GM18517 (cell line): Measurements from ENCODE around the gene RALGPS1.

Experiments
- ATAC-seq: cut with Tn5 transposase; IDR thresholded peaks from one replicate; pipeline ENCODE4 v1.9.1; 2021; ENCODE audit warnings: mild to moderate bottlenecking, moderate library complexity; ENCODE audit not compliant: unreplicated experiment

Gene RALGPS1

DNA sequence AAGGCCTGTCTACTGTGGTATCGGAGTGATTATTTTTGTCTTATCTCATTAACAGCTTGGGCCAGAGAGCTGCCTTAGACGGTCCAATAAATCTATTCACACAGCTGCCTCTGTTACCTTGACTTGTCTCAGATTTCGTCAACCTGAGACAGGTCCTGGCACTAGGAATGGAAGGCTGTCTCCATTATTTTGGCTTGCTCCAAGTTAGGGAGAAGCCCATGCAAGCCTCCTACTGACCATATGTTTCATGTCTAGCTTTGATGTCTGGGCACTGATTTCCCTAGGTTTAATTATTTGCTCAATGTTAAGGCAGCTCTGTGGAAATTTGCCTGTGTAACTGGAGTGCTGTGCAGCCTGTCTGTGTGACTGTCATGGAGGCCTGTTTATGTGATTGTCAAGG lies 12.4 kb upstream of the RALGPS1 start:
- ATAC-seq: no peak

DNA sequence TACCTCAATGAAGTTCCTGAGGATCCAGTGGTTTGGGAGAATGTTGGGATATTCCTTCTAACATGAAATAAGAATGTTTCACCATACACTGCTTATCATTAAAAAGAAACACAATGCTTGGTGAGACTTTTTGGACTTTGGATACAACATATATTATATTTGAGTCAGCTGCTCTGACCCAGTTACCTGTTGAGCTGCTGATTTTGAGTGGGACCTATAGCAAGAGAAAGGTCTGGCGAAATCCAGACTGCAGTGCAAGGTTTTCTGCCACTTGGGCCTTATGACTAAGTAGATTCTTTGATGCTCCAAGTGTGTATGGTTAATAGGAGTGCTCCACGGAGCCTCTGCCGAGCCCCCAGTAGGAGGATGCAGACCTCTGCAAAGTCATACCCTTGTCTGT lies 10.0 kb upstream of the RALGPS1 start:
- ATAC-seq: no peak

DNA sequence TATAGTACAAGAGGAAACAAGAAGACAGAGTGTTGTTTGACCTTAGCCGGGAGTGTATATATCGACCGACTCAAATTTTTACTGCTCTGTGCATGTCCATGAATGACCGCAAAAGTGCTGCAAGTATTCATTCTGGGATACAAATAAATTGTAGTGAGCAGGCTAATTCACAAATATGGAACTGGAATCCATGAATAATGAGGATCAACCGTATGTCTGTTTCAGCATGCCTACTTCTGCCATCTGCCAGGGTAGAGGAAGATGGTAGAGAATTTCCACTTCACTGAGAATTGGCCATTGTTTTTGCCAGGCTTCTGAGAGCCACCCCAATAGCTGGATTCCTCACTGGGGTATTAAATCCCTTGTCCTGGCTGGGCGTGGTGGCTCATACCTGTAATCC lies 8.5 kb upstream of the RALGPS1 start:
- ATAC-seq: no peak

DNA sequence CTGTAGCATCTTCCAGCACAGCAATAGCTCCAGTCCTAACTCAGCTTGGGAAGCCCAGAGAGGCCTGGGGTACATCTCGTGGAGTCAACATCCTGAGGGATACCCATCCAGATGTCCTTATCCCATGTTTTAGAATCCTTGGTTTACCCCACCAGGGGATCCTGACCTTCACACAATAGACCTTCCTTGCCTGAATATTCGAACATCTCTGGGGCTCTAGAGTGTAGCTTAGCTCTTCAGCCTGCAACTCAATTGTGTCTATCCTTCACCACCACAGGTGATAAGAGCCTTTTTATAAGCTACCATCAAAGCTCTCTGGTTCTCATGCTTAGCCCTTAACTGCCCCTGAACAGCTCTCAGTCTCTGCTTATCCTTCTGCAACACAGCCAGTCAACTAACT lies 7.5 kb upstream of the RALGPS1 start:
- ATAC-seq: no peak

DNA sequence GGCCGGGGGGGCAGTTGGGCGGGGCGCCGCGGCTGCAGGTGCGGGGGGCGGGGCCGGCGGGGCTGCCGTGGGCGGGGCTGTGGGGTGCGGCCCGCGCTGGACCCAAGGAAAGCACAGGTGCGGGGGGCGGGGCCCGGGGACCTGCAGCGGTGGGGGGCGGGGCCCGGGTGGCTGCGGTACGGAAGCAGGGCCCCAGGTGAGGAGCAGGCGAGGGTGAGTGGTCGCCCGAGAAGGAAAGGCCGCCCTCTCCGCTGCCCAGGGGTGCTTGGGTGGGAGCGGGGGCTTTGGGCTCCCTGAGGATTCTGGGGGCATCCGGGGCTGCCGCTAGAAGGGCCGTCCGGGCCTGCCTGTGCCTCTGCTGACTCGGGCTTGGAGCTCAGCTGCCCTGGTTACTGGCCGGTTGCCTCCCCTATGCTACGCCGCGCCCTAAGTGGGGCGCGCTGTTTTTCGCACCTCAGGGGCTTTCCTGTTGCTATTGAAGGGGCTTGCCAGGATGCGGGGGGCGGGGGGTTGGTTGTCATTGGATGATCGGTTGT lies 767 bp downstream of the RALGPS1 start:
- ATAC-seq: no peak

DNA sequence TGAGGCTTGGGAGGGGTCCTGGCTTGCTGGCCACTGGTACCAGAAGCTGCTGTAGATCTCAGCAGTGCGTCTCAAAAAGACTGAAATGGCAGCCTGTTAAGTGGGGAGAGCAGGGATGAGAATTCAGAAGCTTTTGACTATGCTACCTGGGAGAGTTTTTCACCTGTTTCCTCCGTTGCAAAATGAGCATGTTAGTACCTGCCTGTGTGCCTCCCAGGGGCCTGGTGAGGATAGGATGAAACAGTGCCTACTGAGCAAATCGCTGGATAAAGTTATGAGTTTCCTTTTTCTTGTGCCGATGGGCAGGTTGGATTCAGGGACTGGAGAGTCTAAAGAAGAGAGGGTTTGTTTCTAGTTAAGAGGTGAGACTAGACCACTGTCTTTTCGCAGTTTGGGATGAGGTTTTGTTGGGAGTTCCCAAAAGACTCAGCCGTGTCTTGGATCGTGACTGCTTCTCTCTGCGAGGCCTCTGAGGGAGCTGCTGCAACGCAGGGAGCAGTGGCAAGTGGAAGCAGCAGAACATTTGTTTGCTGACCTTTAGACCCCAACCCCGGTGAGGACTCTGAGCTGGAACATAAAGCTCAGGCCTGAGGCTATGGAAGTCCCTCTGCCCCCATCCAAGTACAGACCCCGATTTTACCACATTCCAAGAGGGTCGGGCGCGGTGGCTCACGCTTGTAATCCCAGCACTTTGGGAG lies 1.4 kb downstream of the RALGPS1 start:
- no peak for ATAC-seq

DNA sequence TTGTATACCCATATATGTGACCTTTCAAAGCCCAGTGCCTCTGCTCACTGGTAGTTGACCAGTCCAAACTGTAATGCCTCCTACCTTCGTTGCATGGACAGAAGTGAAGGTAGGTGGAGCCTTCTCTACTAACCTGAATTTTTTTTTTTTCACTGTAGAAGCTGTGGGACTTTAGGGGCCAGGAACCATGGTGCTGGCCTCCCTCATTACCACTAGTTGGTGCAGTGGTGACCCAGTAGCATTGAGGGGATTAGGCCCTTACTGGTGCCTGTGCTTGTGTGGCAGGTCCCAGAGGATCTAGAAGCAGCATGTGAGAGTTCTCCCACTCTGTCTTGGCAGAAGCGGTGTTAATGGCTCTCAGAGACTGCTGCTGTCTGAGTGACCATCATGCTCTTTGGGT lies 2.3 kb downstream of the RALGPS1 start:
- ATAC-seq: no peak

DNA sequence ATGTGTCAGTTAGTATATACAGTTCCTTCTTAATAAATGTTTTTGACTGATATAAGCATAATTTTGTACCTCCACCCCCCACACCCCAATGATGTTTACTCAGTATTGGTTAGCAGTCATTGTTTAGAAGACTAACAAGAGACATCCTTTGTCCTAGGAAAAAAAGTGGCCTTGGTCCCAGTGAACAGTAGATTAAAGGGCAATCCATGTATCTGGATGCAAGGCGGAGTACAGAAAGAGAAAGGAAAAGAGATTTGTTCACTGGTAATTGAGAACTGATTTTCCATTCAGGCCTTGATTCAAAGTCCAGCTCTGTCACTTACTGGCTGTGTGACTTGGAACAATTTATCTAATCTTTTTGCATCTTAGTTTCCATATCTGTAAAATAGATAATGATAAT lies 4.6 kb downstream of the RALGPS1 start:
- ATAC-seq: no peak

DNA sequence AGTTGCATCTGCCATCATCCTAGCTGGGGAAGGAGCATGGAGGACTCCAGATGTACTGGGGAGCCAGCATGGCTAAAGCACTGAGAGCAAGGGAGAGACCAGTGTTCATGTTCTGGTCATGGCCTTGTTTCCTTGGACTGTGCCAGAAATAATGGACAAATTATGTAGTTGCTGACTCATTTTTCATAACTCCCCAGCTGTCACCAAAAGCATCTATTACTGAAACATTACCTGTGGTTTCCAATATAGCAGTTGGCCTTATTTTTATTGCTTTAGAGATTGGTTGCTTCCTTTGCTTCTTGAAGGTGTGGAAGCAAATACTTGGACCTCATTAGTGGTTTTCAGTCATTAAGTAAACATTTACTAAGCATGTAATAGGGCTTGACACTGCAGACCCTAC lies 11.3 kb downstream of the RALGPS1 start:
- ATAC-seq: no peak

DNA sequence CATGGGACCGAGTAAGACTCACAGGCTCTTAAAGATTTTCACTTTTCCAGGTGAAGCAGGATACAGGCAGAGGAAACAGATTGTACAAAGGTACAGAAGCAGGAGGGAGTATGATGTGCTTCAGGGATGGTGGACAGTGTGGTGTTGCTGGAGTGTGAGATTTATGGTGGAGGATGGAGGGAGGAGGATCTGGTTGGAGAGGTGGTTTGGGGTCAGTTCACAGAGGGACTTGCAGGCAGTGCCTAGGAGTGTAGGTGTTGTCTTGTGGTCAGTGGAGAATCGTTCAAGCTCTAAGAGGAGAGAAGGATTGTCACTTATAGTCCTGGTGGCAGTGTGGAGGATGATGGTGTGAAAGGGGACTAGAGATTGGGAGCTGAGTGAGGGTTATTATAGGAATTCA lies 11.8 kb downstream of the RALGPS1 start:
- no peak for ATAC-seq

DNA sequence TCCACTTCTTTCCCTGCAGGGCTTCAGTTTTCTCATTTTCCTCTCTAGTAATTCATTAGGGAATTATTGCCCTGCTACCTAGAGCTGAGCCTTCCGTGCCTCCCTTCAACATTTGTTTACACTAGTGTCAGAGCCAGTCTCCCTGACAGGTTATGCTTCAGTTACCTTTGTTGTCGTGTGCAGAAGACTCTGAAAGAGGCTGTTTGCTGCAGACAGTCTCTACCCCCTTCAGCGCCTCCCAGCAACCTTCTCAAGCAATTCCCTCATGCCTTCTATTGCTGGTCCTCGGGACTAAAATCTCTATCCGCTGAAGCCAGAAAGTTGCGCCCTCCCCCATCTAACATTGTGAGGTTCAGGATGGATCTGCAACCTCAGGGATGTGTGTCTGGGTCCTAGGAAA lies 12.8 kb downstream of the RALGPS1 start:
- no peak for ATAC-seq

DNA sequence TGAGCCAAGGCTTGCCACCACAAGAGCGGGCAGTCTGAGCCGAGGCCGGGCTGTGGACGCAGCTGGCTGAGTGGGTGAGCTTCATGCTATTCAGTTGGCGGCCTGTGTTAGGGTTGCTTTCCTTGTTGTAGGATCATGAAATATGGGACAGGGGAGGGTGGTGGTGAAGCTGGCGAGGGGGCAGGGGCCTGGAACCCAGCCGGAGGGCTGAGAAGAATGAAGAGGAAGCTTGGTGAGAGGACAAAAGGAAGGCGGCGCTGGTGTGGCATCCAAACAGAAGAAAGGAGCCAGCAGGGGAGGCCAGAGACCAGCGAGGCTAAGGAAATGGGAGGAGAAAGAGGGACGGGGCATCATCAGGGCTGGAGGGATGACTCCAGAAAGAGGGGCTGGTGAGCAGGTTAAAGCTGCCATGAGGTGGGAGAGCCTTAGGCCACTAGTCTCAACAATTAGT lies 18.3 kb downstream of the RALGPS1 start:
- no peak for ATAC-seq

DNA sequence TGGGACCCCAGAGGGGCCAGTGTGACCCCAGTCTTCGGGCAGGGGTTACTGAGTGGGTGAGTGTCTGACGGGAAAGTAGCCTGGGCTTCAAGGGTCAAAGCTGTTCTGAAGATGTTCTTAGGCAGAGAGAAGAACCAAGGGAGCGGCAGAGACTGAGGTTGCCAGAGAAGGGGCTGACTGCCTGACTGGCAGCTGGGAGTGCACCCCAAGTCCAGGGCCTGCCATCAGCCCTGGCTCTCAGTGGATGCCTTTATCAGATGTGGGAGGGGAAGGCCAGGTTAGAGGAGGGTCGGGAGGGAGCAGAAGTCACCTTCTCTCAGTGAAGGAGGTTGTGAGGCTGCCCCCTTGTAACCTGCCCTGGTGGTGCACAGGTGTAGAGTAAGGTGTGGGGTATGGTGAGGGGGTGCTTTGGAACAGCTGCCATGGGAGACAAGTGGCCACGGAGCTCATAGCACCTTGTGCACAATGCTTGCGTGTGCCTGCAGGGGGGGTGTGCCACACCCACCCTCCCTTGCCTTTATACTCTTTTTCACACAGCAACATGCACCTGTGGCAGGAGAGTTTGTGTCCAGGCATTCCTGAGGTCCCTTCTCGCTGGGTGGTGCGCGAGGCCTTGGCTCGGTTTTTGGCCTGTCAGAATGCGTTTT lies 18.9 kb downstream of the RALGPS1 start:
- no peak for ATAC-seq

DNA sequence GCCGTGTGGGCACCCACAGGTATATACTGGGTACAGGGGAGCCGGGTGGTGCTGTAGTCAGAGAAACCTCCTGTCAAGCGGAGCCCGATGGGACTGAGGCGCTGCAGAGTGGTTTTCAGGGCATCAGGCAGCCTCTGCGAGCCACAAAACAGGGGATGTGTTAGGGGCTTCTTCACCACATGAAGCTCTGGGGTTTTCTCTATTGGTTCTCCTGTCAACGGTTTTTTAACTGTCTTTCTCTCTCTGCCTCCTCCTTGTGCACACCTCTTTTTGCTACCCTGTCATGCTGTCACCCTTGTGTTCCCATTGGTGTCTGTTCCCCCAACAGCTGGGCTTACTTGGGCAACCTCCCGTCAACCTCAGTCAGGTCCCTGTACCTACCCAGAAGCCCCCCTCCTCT lies 19.9 kb downstream of the RALGPS1 start:
- no peak for ATAC-seq

DNA sequence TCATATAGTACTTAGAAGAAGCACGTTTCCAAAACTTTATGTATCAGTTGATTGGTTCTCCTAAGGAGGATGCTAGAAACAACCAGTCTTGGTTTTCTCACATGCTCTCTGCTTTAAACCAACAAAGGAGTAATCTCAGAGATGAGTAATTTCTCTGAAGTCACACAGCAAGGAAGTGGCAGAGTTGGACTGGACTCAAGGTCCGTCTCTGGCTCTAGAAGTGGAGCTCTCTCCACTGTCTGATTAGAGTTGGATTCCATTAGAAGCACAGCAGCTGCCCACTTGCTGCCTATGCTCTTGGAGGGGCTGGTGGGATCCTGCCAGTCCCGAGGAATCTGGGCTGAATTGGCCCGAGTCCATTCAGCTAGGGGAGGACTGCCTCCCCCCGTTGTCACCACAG lies 21.0 kb downstream of the RALGPS1 start:
- ATAC-seq: no peak

DNA sequence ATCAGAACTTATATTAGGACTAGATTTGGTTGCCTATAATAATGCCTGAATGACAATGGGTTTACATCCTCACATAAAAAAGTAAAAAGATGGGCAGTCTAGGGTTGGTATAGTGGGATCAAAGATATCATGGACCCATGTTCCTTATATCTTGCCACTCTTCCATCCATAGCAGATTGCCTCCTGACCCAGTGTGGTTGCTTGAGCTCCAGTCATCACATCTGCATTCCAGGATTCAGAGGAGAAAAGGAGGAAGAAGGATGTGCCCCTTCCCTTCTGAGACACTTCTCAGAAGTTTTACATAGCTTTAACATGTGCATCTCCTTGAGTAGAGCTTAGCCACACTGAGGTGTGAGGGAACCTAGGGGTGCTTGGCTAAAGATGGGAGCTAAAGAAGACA lies 22.9 kb downstream of the RALGPS1 start:
- ATAC-seq: no peak

DNA sequence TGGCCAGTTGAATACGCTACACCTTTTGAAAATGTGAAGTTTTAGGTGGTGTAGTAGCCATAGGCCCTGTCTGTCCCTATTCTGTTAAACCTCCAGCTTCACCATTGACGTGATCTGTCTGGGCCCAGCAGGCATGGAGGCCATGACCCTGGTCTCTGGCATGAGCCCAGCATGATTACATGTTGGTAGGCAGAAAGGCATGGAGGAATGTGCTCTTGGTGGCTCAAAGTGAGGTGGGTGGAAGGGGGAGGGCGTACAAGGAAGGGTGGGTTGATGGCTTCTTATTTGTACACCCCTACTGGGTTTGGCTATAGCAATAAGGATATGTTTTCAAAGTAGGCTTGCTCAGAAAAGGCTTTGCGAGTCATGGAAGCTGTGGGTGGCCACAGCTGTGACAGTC lies 23.7 kb downstream of the RALGPS1 start:
- no peak for ATAC-seq

DNA sequence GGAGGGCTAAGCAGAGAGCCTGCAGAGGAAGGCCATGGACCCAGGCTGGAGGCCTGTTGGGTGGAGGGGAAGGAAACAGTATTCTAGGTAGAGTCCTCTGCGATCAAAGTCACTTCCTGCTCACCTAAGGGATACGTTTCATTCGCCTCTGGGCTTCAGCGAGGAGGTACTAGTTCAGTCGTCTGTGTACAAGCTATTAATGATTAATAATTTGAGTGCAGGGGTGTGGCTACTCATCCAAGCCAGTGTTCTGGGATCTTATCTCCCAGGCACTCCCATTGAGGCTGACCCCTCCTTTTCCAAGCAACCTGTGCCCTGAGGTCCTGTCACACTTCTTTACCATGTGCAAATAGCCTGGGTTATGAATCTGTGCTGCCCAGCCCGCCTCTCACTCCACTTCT lies 25.2 kb downstream of the RALGPS1 start:
- ATAC-seq: no peak

DNA sequence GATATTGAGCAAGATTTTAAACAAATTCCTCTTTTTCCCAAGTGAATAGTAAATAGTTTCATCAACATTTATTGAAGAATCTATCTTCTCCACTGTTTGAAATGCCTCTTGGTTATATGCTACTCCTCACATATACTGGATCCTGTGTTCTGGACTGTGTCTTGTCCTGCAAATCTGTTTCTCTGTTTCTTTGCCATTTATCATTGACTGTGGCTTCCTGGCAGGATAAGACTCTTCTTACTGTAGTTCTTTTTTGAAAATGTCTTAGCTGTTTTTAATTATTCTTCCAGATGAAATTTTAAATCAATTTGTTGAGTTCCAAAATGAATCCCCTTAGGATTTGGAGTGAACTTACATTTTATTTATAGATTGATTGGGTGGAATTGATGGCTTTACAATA lies 27.8 kb downstream of the RALGPS1 start:
- ATAC-seq: no peak

DNA sequence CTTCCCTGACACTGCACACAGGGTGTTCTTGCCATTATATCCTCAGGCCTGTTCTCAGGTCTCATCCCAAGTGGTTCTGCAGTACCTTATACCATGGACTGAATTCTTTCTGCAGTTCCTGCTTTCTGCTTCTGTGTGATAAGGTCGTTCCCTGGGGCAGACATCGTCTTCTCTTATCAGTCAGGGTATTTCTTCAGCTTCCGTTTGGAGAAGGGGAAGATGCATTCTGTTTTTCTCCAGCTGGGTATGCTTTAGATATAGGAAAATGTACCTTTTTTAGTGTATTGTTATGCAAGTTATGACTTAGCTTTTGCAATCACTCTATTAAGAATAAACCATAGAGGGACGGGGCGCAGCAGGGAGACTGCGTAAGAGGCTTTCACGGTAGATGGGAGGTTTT lies 31.1 kb downstream of the RALGPS1 start:
- no peak for ATAC-seq

DNA sequence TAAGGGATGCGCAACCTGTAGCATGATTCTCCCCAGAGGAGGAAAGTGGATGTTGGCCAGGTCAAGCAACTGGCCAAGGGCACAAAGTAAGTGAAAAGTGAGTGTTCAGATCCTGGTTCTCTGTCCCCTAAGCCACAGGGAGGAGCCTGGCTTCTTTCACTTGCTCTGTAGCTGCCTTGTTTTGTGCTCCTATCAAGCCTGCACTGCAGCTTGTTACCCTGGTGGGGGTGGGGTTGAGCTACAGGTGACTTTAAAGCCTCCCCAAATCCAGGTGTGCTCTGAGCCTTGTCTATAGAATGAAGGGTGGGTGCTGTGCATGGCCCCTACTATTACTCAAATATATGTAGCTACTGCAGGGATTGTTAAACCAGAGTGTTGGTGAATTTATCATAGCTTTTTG lies 32.9 kb downstream of the RALGPS1 start:
- ATAC-seq: no peak

DNA sequence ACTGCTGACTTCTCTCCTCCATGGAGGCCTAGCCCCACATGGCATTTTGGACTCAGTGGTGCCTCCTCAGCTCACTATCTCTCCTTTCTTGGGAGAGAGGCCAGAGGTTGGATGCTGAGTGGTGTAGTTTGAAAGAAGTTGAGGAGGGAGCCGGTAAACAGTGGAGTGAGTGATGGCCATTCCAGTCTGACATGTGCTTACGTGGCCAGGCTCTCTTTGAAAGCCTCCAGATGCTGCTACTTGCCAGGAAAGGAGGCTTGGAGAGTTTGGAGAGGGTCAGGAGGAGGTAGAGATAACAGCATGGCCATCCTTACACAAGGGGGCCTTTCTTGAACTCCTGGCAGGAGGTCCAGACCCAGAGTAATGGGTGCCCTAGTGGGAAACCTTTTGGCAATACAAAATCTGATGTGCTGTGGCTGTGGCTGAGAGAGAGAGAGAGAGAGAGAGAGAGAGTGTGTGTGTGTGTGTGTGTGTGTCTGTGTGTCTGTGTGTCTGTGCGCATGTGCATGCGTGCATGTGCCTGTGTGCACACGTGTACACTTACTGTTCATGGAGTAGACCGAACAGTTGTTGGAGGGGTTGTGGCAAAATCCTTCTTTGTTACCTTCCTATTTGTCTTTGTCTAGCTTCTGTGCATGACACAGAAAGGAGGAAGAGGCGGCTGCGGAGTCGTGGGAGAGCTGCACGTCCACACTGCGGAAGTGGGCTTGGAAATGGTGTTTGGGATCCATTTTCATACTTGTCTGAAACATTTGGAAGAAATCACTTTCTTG lies 37.8 kb downstream of the RALGPS1 start:
- no peak for ATAC-seq
